ENCODE data around the gene FIZ1.
A peak's percentile ranks its signal among the peaks of the same experiment; 100 is the strongest.
"Not testable (repeated sequence)": the region's sequence is repeated elsewhere in the genome, so short reads cannot be mapped to it uniquely, and the experiment has no call there.

The FIZ1 gene

GRCh38 chr19:55580628-55581144 lies 18.6 kb downstream of the FIZ1 start, which contains the start of gene ZNF579:
ZNF579 (minus strand) TSS chr19:55580848; CDS start chr19:55579639, 1,209 bp downstream.
- TF ChIP-seq CTCF (IDR thresholded peaks at IDR 0.05): no peak
- peak; percentile 89 for DNase-seq (ENCODE audit: low spot score)
- Histone ChIP-seq H3K4me3 (peak within 1 kb of the TSS; percentile 91), H3K27ac (peak within 1 kb of the TSS; percentile 93 to 95)

GRCh38 chr19:55579766-55580621 lies 19.3 kb downstream of the FIZ1 start:
- DNase-seq (ENCODE audit: low spot score): no peak
- no peak for TF ChIP-seq CTCF (IDR thresholded peaks at IDR 0.05)
- peak overlapping the region; percentile 91 for H3K4me3 ChIP-seq
- H3K27ac ChIP-seq: peak overlapping the region; percentile 93 to 95

- no peak overlapping the region for H3K27ac ChIP-seq
- no peak for DNase-seq (ENCODE audit: low spot score)
- peak overlapping the region; percentile 91 for H3K4me3 ChIP-seq
- no peak for TF ChIP-seq CTCF (IDR thresholded peaks at IDR 0.05)
Observed at GRCh38 chr19:55578761-55579747, 20.3 kb downstream of the FIZ1 start.

GRCh38 chr19:55578031-55578760 lies 21.1 kb downstream of the FIZ1 start:
- TF ChIP-seq CTCF (IDR thresholded peaks at IDR 0.05): no peak
- no peak for DNase-seq (ENCODE audit: low spot score)
- H3K4me3 ChIP-seq: no peak overlapping the region
- H3K27ac ChIP-seq: no peak overlapping the region

GRCh38 chr19:55576746-55577145 lies 22.6 kb downstream of the FIZ1 start:
- Histone ChIP-seq H3K27ac (no peak overlapping the region), H3K4me3 (no peak overlapping the region)
- DNase-seq (ENCODE audit: low spot score): no peak
- no peak for TF ChIP-seq CTCF (IDR thresholded peaks at IDR 0.05)

- H3K4me3 ChIP-seq; H3K27ac ChIP-seq; DNase-seq (ENCODE audit: low spot score): not testable (repeated sequence)
Observed at GRCh38 chr19:55573929-55574328, 25.4 kb downstream of the FIZ1 start.

- H3K4me3 ChIP-seq; DNase-seq (ENCODE audit: low spot score); H3K27ac ChIP-seq: not testable (repeated sequence)
Observed at GRCh38 chr19:55569477-55569876, 29.8 kb downstream of the FIZ1 start.
